H1 (cell line): Measurements from ENCODE around the gene MED31. TPM values are rescaled to one million over a fixed set of nuclear protein-coding genes. Genes with fewer than 3 reads are reported as not detected.

Experiments used
- CTCF ChIA-PET: fragments of 300-600 bp; sonication (Branson Sonifier 250); formaldehyde crosslinking; loops from one replicate; lab custom pipeline; 2021; ENCODE audit not compliant: partially characterized antibody; lab: Charles Lee
- POLR2A ChIA-PET: fragments of 300-600 bp; sonication (Branson Sonifier 250); formaldehyde crosslinking; loops from one replicate; lab custom pipeline; 2021; ENCODE audit warnings: inconsistent platforms; ENCODE audit not compliant: partially characterized antibody; lab: Charles Lee
- DNase-seq, 2 experiments: peaks; one replicate each; pipeline versions ENCODE4 v3.0.0 to v3.0.0-alpha.2; 2010 to 2022; ENCODE audit warnings: low spot score in 2 of 2, low read depth in 1 of 2, mixed read lengths in 1 of 2
- FAIRE-seq: peaks from 2 replicates; lab custom pipeline; 2011; peaks lifted over from hg19 to GRCh38; lab: Jason Lieb, UNC
- H2AFZ ChIP-seq: 2 replicates; pipeline ENCODE4 v1.8.1; 2012; ENCODE audit warnings: low read length, inconsistent platforms
- H2AK5ac ChIP-seq: 2 replicates; pipeline ENCODE4 v1.6.1; 2013; ENCODE audit warnings: low read depth, low read length
- H2BK120ac ChIP-seq: replicated peaks from 2 replicates; pipeline ENCODE3; 2013; ENCODE audit warnings: low read depth, low read length, inconsistent platforms
- H2BK12ac ChIP-seq: 2 replicates; pipeline ENCODE4 v1.6.1; 2013; ENCODE audit warnings: low read depth, low read length
- H2BK15ac ChIP-seq: 2 replicates; pipeline ENCODE4 v1.6.1; 2013; ENCODE audit warnings: low read length
- H2BK20ac ChIP-seq: 2 replicates; pipeline ENCODE4 v1.6.1; 2013; ENCODE audit warnings: low read length
- H2BK5ac ChIP-seq: 2 replicates; pipeline ENCODE4 v1.6.1; 2013; ENCODE audit warnings: low read depth, low read length
- H3K14ac ChIP-seq: 2 replicates; pipeline ENCODE4 v1.6.1; 2013; ENCODE audit warnings: inconsistent platforms; ENCODE audit not compliant: insufficient read length
- H3K18ac ChIP-seq: 2 replicates; pipeline ENCODE4 v1.6.1; 2013; ENCODE audit warnings: low read length; ENCODE audit errors: extremely low read depth
- H3K23ac ChIP-seq: 2 replicates; pipeline ENCODE4 v1.6.1; 2013; ENCODE audit warnings: inconsistent platforms; ENCODE audit not compliant: insufficient read length
- H3K23me2 ChIP-seq: 2 replicates; pipeline ENCODE4 v1.6.1; 2013; ENCODE audit warnings: low read depth, low read length
- H3K27ac ChIP-seq: 2 replicates; pipeline ENCODE4 v1.6.1; 2011; ENCODE audit warnings: low read depth, low read length, inconsistent platforms
- H3K27me3 ChIP-seq, 4 experiments: replicated peaks in 1 of 4; 1 replicate in 1 of 4; 2 replicates in 3 of 4; pipeline versions ENCODE4 v1.6.1 to v1.8.1; 2011 to 2013; ENCODE audit warnings: low read length in 3 of 4, mild to moderate bottlenecking in 3 of 4, inconsistent platforms in 2 of 4, mixed read lengths in 2 of 4, moderate library complexity in 1 of 4; ENCODE audit not compliant: control insufficient read depth in 3 of 4, insufficient read depth in 3 of 4; ENCODE audit errors: extremely low read depth in 1 of 4
- H3K36me3 ChIP-seq, 4 experiments: 2 replicates each; pipeline versions ENCODE4 v1.6.1 to v1.8.1; 2011 to 2013; ENCODE audit warnings: mild to moderate bottlenecking in 4 of 4, low read length in 3 of 4, moderate library complexity in 2 of 4, control low read depth in 1 of 4, inconsistent platforms in 1 of 4; ENCODE audit not compliant: insufficient read depth in 4 of 4, control insufficient read depth in 2 of 4
- H3K4ac ChIP-seq: replicated peaks from 2 replicates; pipeline ENCODE3; 2013; ENCODE audit warnings: low read length, low read depth, mixed read lengths, inconsistent platforms; ENCODE audit not compliant: insufficient read length
- H3K4me1 ChIP-seq, 4 experiments: replicated peaks in 1 of 4; 1 replicate in 1 of 4; 2 replicates in 3 of 4; pipeline versions ENCODE4 v1.6.1 to v1.8.1; 2011 to 2013; ENCODE audit warnings: low read length in 3 of 4, inconsistent platforms in 2 of 4, mixed read lengths in 1 of 4; ENCODE audit not compliant: insufficient read depth in 4 of 4, control insufficient read depth in 3 of 4
- H3K4me2 ChIP-seq, 2 experiments: 2 replicates each; pipeline versions ENCODE4 v1.6.1 to v1.8.1; 2011 to 2013; ENCODE audit warnings: low read depth in 2 of 2, low read length in 2 of 2, control low read depth in 1 of 2, inconsistent platforms in 1 of 2, mild to moderate bottlenecking in 1 of 2; ENCODE audit not compliant: insufficient read depth in 1 of 2
- H3K4me3 ChIP-seq, 4 experiments: fragments of 200-600, 300-600 bp in 1 of 4; sonication (generic), shearing (Covaris generic), sonication (Bioruptor Twin) in 1 of 4; 2 replicates each; pipeline versions ENCODE4 v1.5.1 to v1.8.1; 2011 to 2016; ENCODE audit warnings: low read length in 4 of 4, low read depth in 3 of 4, control low read depth in 2 of 4, inconsistent platforms in 2 of 4, mild to moderate bottlenecking in 2 of 4, mixed read lengths in 1 of 4, moderate library complexity in 1 of 4; ENCODE audit not compliant: insufficient read depth in 2 of 4; ENCODE audit errors: extremely low read depth in 1 of 4
- H3K56ac ChIP-seq: replicated peaks from 2 replicates; pipeline ENCODE3; 2013; ENCODE audit warnings: low read depth, mild to moderate bottlenecking, mixed read lengths, low read length, inconsistent platforms; ENCODE audit not compliant: insufficient read length
- H3K79me1 ChIP-seq: 2 replicates; pipeline ENCODE4 v1.6.1; 2013; ENCODE audit warnings: low read depth, low read length, control low read depth
- H3K79me2 ChIP-seq, 2 experiments: 2 replicates each; pipeline versions ENCODE4 v1.6.1 to v1.8.1; 2012 to 2013; ENCODE audit warnings: low read length in 2 of 2, mild to moderate bottlenecking in 2 of 2, inconsistent platforms in 1 of 2; ENCODE audit not compliant: insufficient read depth in 2 of 2, control insufficient read depth in 1 of 2
- H3K9ac ChIP-seq, 4 experiments: replicated peaks in 1 of 4; 1 replicate in 1 of 4; 2 replicates in 3 of 4; pipeline versions ENCODE4 v1.6.1 to v1.8.1; 2011 to 2013; ENCODE audit warnings: low read depth in 3 of 4, low read length in 3 of 4, control low read depth in 2 of 4, mild to moderate bottlenecking in 2 of 4, moderate library complexity in 2 of 4, inconsistent platforms in 1 of 4; ENCODE audit errors: extremely low read depth in 1 of 4
- H3K9me3 ChIP-seq, 2 experiments: 2 replicates each; pipeline versions ENCODE4 v1.6.1 to v1.8.1; 2012 to 2013; ENCODE audit warnings: mild to moderate bottlenecking in 2 of 2, moderate library complexity in 2 of 2, control low read depth in 1 of 2, inconsistent platforms in 1 of 2, low read depth in 1 of 2, low read length in 1 of 2, mixed read lengths in 1 of 2; ENCODE audit not compliant: insufficient read depth in 2 of 2
- H4K20me1 ChIP-seq, 2 experiments: replicated peaks in 1 of 2; 2 replicates each; pipeline versions ENCODE3 to v1.8.1; 2011 to 2013; ENCODE audit warnings: inconsistent platforms in 2 of 2, low read length in 2 of 2, mild to moderate bottlenecking in 1 of 2; ENCODE audit not compliant: insufficient read depth in 2 of 2, control insufficient read depth in 1 of 2
- H4K5ac ChIP-seq: 2 replicates; pipeline ENCODE4 v1.6.1; 2013; ENCODE audit warnings: low read length, low read depth, mixed read lengths, inconsistent platforms; ENCODE audit not compliant: insufficient read length
- H4K8ac ChIP-seq: 2 replicates; pipeline ENCODE4 v1.8.0; 2013; ENCODE audit warnings: mild to moderate bottlenecking, moderate library complexity, low read length, inconsistent platforms; ENCODE audit not compliant: insufficient read depth; ENCODE audit errors: extremely low read depth
- H4K91ac ChIP-seq: replicated peaks from 2 replicates; pipeline ENCODE3; 2013; ENCODE audit warnings: low read length, mixed read lengths, inconsistent platforms; ENCODE audit not compliant: insufficient read length
- CBX8 ChIP-seq: fragments of 300-800, 300-1000 bp; sonication (generic); IDR thresholded peaks from 2 replicates; pipeline ENCODE4 v1.7.1; 2016; ENCODE audit warnings: low read depth, low read length, borderline replicate concordance
- MAFK ChIP-seq: IDR thresholded peaks from 2 replicates; pipeline ENCODE4 v1.6.1; 2012; ENCODE audit warnings: low read depth, mild to moderate bottlenecking, improper control_type of control experiment, low read length
- WGBS, 2 experiments: shearing (Covaris generic) in 1 of 2; methylation state at CpG; one replicate each; pipeline versions ENCODE4 v1.1.6 to v1.1.7; 2013 to 2015; ENCODE audit warnings: low lambda C conversion rate in 2 of 2, mixed read lengths in 2 of 2, inconsistent platforms in 1 of 2, low coverage in 1 of 2, missing lambda C conversion rate in 1 of 2; ENCODE audit not compliant: insufficient replicate concordance in 2 of 2, insufficient coverage in 1 of 2, insufficient read length in 1 of 2; ENCODE audit errors: extremely low coverage in 1 of 2, missing lambda C conversion rate in 1 of 2; 5-methylcytosine and 5-hydroxymethylcytosine counted together
- polyA plus RNA-seq, 7 experiments: library from polyadenylated mRNA; depleted of rRNA in 3 of 7; stranded (reverse) in 5 of 7; unstranded in 2 of 7; fragments of >200 nt in 5 of 7; fragments of 200-250 nt in 2 of 7; gene quantifications; 1 replicate in 5 of 7; 2 replicates in 1 of 7; 4 replicates in 1 of 7; pipeline versions ENCODE4 v1.2.1 to v1.2.3, GENCODE V29; 2011 to 2013; ENCODE audit warnings: missing spikeins in 2 of 7, mixed read lengths in 2 of 7
- total RNA-seq: library from RNA; stranded (reverse); fragmentation: NEBNext Ultra II Directional; extraction: Animal tissue kit (Norgen Biotek cat#: 25700); gene quantifications from 2 replicates; pipeline ENCODE4 v1.2.1, GENCODE V29; 2021
- TF ChIP-seq, protein P1 (sequence below): IDR thresholded peaks from 2 replicates; pipeline ENCODE4 v1.6.1; 2011; ENCODE audit warnings: low read length, improper control_type of control experiment

Gene MED31
- total and polyA plus RNA-seq, 2 of the 8 experiments (the other 6 are each of a cell fraction or from before 2014, with no cell fraction given), result 4.6 to 12.3 TPM

DNA sequence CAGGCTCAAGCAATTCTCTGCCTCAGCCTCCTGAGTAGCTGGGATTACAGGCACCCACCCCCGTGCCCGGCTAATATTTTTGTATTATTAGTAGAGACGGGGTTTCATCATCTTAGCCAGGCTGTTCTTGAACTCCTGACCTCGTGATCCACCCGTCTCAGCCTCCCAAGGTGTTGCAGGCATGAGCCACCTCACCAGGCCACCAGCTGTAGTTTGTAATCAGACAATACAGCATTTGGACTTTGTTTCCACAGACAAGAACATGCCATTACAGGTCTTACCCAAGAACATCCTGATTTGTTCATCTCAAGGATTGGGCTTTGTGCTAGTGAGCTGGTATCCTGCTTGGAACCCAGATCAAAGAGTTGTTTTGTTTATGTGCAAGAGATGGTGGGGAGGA lies 30.3 kb upstream of the MED31 start:
- CTCF ChIA-PET, result interaction anchor here (1.2 to 2.6 kb wide), 8 partner anchors 9 to 229 kb away, joined by 3 to 13 read pairs (median 5); partner anchors contain the start of gene SLC13A5
- no peak for FAIRE-seq
- WGBS, 2 experiments, result 89% methylated on average over 5 of the region's 5 CpGs; no CpG with 5 or more reads in 1 of the 2 experiments

More for the DNA sequence above, 30.3 kb upstream of the MED31 start:
- no peaks in the 10 kb centered on the region for H3K79me1 ChIP-seq
- H3K27ac ChIP-seq, result no peak overlapping the region
- no peak overlapping the region for H4K91ac ChIP-seq
- no peaks in the 10 kb centered on the region; a peak in 2 of 7 replicates for H3K4me1 ChIP-seq
- H3K9ac ChIP-seq, result no peak overlapping the region
- no peak for DNase-seq
- no peak overlapping the region for H2BK5ac ChIP-seq
- H2BK120ac ChIP-seq, result no peak overlapping the region
- no peak overlapping the region for H3K4me3 ChIP-seq
- no peak overlapping the region for H2AK5ac ChIP-seq
- no peak overlapping the region for H2BK15ac ChIP-seq
- no peaks in the 10 kb centered on the region for H3K79me2 ChIP-seq
- TF ChIP-seq CBX8 (no peak), MAFK (no peak)
- TF ChIP-seq, protein P1, sequence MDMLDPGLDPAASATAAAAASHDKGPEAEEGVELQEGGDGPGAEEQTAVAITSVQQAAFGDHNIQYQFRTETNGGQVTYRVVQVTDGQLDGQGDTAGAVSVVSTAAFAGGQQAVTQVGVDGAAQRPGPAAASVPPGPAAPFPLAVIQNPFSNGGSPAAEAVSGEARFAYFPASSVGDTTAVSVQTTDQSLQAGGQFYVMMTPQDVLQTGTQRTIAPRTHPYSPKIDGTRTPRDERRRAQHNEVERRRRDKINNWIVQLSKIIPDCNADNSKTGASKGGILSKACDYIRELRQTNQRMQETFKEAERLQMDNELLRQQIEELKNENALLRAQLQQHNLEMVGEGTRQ, result no peak
- TF ChIP-seq, all 59 proteins: peak for 0
- H4K5ac ChIP-seq, result no peak overlapping the region
- no peak overlapping the region for H3K14ac ChIP-seq
- POLR2A ChIA-PET, result interaction anchor here (0.5 kb wide), 1 partner anchor 1211 kb away, joined by 4 read pairs; no protein-coding TSS in a partner anchor
- H2BK12ac ChIP-seq, result no peak overlapping the region
- H3K23me2 ChIP-seq, result no peaks in the 10 kb centered on the region
- H2BK20ac ChIP-seq, result no peak overlapping the region
- no peak overlapping the region for H4K8ac ChIP-seq
- no peak overlapping the region for H3K23ac ChIP-seq
- no peak overlapping the region for H3K4me2 ChIP-seq
- no peak overlapping the region for H2AFZ ChIP-seq
- no peak overlapping the region for H3K56ac ChIP-seq
- H3K36me3 ChIP-seq, result no peaks in the 10 kb centered on the region
- no peaks in the 10 kb centered on the region for H3K9me3 ChIP-seq
- no peaks in the 10 kb centered on the region; a peak in 1 of 7 replicates for H3K27me3 ChIP-seq
- H3K4ac ChIP-seq, result no peak overlapping the region
- H4K20me1 ChIP-seq, result no peaks in the 10 kb centered on the region
- H3K18ac ChIP-seq, result no peak overlapping the region
